ENCODE measurements around the gene DENND4C. TPM values are rescaled to one million over a fixed set of nuclear protein-coding genes. Genes with fewer than 3 reads are reported as not detected.

The DENND4C gene
- total RNA-seq, 1 experiment from 2014 or later = 22.6 TPM

DNA sequence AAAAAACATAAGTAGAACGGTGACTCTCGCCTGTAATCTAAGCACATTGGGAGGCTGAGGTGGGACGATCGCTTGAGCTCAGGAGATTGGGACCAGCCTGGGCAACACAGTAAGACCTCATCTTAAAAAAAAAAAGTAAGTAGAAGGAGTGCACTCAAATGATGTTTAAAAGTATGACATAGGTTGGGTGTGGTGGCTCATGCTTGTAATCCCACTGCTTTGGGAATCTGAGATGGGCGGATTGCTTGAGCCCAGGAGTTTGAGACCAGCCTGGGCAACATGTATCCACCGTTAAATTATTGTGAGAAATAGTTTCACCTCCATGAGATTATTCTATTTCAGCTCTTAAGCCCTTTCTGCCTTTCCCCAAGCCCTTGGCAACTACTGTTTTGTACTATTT lies 11.2 kb downstream of the DENND4C start (continued):
- TF ChIP-seq, protein P1, sequence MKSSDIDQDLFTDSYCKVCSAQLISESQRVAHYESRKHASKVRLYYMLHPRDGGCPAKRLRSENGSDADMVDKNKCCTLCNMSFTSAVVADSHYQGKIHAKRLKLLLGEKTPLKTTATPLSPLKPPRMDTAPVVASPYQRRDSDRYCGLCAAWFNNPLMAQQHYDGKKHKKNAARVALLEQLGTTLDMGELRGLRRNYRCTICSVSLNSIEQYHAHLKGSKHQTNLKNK (CRISPR knock-in tag; IDR thresholded peaks at IDR 0.05) = no peak
- no peak for TF ChIP-seq TP53 (CRISPR knock-in tag; IDR thresholded peaks at IDR 0.05)
- TF ChIP-seq, protein P2, sequence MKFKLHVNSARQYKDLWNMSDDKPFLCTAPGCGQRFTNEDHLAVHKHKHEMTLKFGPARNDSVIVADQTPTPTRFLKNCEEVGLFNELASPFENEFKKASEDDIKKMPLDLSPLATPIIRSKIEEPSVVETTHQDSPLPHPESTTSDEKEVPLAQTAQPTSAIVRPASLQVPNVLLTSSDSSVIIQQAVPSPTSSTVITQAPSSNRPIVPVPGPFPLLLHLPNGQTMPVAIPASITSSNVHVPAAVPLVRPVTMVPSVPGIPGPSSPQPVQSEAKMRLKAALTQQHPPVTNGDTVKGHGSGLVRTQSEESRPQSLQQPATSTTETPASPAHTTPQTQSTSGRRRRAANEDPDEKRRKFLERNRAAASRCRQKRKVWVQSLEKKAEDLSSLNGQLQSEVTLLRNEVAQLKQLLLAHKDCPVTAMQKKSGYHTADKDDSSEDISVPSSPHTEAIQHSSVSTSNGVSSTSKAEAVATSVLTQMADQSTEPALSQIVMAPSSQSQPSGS (CRISPR knock-in tag; IDR thresholded peaks at IDR 0.05; ENCODE audit: borderline replicate concordance, low read depth) = no peak

DNA sequence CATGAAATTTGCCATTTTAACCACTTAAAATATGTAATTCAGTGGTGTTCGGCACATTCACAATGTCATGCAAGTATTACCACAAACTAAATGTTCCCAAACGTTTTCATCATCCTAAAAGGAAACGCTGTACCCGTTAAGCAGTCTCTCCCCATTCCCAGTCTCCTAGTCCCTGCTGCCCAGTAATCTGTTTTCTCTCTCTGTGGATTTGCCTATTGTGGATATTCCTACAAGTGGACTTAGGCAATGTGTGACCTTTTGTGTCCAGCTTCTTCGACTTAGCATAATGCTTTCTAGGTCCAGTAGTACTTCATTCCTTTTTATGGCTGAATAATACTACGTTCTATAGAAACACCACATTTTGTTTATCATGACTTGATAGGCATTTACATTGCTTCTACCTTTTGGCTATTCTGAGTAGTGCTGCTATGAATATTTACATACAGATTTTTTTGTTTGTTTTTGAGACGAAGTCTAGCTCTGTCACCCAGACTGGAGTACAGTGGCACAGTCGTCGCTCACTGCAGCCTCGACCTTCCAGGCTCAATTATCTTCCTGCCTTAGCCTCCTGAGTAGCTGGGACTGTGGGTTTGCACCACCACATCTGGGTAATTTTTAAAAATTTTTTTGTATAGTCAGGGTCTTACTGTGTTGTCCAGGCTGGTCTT lies 13.0 kb downstream of the DENND4C start:
- no peak overlapping the region for H3K27ac Mint-ChIP-seq
- no peaks in the 10 kb centered on the region for H3K9me3 Mint-ChIP-seq
- peaks cover 3% of the 10 kb centered on the region for H3K36me3 Mint-ChIP-seq
- peaks cover 26% of the 10 kb centered on the region for H3K4me1 Mint-ChIP-seq
- no peak overlapping the region for H3K4me3 Mint-ChIP-seq
- TF ChIP-seq ZNF396 (CRISPR knock-in tag; IDR thresholded peaks at IDR 0.05; ENCODE audit: borderline replicate concordance) (no peak), ZBTB21 (CRISPR knock-in tag; IDR thresholded peaks at IDR 0.05; ENCODE audit: borderline replicate concordance) (no peak), NFE2L1 (CRISPR knock-in tag; IDR thresholded peaks at IDR 0.05) (no peak), TEAD1 (CRISPR knock-in tag; IDR thresholded peaks at IDR 0.05) (no peak)
- TF ChIP-seq, protein P3, sequence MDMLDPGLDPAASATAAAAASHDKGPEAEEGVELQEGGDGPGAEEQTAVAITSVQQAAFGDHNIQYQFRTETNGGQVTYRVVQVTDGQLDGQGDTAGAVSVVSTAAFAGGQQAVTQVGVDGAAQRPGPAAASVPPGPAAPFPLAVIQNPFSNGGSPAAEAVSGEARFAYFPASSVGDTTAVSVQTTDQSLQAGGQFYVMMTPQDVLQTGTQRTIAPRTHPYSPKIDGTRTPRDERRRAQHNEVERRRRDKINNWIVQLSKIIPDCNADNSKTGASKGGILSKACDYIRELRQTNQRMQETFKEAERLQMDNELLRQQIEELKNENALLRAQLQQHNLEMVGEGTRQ (CRISPR knock-in tag; IDR thresholded peaks at IDR 0.05) = no peak
- TF ChIP-seq, protein P4, sequence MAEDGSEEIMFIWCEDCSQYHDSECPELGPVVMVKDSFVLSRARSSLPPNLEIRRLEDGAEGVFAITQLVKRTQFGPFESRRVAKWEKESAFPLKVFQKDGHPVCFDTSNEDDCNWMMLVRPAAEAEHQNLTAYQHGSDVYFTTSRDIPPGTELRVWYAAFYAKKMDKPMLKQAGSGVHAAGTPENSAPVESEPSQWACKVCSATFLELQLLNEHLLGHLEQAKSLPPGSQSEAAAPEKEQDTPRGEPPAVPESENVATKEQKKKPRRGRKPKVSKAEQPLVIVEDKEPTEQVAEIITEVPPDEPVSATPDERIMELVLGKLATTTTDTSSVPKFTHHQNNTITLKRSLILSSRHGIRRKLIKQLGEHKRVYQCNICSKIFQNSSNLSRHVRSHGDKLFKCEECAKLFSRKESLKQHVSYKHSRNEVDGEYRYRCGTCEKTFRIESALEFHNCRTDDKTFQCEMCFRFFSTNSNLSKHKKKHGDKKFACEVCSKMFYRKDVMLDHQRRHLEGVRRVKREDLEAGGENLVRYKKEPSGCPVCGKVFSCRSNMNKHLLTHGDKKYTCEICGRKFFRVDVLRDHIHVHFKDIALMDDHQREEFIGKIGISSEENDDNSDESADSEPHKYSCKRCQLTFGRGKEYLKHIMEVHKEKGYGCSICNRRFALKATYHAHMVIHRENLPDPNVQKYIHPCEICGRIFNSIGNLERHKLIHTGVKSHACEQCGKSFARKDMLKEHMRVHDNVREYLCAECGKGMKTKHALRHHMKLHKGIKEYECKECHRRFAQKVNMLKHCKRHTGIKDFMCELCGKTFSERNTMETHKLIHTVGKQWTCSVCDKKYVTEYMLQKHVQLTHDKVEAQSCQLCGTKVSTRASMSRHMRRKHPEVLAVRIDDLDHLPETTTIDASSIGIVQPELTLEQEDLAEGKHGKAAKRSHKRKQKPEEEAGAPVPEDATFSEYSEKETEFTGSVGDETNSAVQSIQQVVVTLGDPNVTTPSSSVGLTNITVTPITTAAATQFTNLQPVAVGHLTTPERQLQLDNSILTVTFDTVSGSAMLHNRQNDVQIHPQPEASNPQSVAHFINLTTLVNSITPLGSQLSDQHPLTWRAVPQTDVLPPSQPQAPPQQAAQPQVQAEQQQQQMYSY (CRISPR knock-in tag; IDR thresholded peaks at IDR 0.05) = no peak
- TF ChIP-seq, protein P5, sequence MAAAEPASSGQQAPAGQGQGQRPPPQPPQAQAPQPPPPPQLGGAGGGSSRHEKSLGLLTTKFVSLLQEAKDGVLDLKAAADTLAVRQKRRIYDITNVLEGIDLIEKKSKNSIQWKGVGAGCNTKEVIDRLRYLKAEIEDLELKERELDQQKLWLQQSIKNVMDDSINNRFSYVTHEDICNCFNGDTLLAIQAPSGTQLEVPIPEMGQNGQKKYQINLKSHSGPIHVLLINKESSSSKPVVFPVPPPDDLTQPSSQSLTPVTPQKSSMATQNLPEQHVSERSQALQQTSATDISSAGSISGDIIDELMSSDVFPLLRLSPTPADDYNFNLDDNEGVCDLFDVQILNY (CRISPR knock-in tag; IDR thresholded peaks at IDR 0.05) = no peak
- TF ChIP-seq, protein P6, sequence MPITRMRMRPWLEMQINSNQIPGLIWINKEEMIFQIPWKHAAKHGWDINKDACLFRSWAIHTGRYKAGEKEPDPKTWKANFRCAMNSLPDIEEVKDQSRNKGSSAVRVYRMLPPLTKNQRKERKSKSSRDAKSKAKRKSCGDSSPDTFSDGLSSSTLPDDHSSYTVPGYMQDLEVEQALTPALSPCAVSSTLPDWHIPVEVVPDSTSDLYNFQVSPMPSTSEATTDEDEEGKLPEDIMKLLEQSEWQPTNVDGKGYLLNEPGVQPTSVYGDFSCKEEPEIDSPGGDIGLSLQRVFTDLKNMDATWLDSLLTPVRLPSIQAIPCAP (CRISPR knock-in tag; IDR thresholded peaks at IDR 0.05) = no peak
- no peaks in the 10 kb centered on the region for H3K27me3 Mint-ChIP-seq (ENCODE audit: low read depth)
- POLR2A ChIA-PET = no interaction called here
- ATAC-seq (no peak), DNase-seq (ENCODE audit: low spot score) (no peak)
- CTCF ChIA-PET = interaction anchor here (1.9 kb wide), 1 partner anchor 222 kb away, joined by 6 read pairs; no protein-coding TSS in a partner anchor

DNA sequence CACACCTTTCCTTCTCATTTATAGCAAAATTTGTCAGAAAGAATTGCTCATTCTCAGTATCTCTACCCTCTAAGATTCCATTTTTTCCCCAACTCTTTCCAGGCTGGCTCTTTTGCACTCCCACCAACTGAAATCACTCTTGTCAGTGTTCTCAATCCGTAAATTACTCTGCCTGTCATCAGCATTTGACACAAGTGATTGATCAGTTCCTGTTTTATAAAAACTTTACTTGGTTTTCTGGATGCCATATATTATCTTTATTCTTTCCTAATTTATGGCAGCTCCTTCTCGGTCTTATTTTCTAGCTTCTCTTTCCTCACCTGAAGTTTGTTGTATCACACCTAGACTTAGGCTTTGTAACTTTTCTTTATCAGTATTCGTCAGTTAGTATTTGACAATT lies 16.4 kb downstream of the DENND4C start:
- ATAC-seq = no peak
- Mint-ChIP-seq H3K4me3 (no peak overlapping the region), H3K27me3 (ENCODE audit: low read depth) (no peaks in the 10 kb centered on the region), H3K36me3 (no peaks in the 10 kb centered on the region), H3K9me3 (no peaks in the 10 kb centered on the region), H3K27ac (peak overlapping the region; percentile 14), H3K4me1 (peaks cover 36% of the 10 kb centered on the region)
- ChIA-PET POLR2A (no interaction called here), CTCF (no interaction called here)
- no peak for DNase-seq (ENCODE audit: low spot score)
- TF ChIP-seq RELA (CRISPR knock-in tag; IDR thresholded peaks at IDR 0.05; ENCODE audit: borderline replicate concordance) = no peak
- TF ChIP-seq, protein P2 (CRISPR knock-in tag; IDR thresholded peaks at IDR 0.05; ENCODE audit: borderline replicate concordance, low read depth) = no peak
- TF ChIP-seq, protein P3 (CRISPR knock-in tag; IDR thresholded peaks at IDR 0.05) = no peak
- TF ChIP-seq, protein P1 (CRISPR knock-in tag; IDR thresholded peaks at IDR 0.05) = no peak
- TF ChIP-seq TEAD4 (CRISPR knock-in tag; IDR thresholded peaks at IDR 0.05) = no peak
- no peak for TF ChIP-seq ZNF263 (CRISPR knock-in tag; IDR thresholded peaks at IDR 0.05; ENCODE audit: low read depth)
- TF ChIP-seq, protein P6 (CRISPR knock-in tag; IDR thresholded peaks at IDR 0.05) = no peak
- TF ChIP-seq TCF7 (CRISPR knock-in tag; IDR thresholded peaks at IDR 0.05; ENCODE audit: low read depth) = no peak
- no peak for TF ChIP-seq MYBL2 (CRISPR knock-in tag; IDR thresholded peaks at IDR 0.05)
- no peak for TF ChIP-seq GRHL2 (CRISPR knock-in tag; IDR thresholded peaks at IDR 0.05; ENCODE audit: insufficient replicate concordance, severe bottlenecking)

Data from WTC11 (cell line).